Bronchial epithelial cell (primary cell): ENCODE results near the gene MAN1C1. TPM values are rescaled to one million over a fixed set of nuclear protein-coding genes. Genes with fewer than 3 reads are reported as not detected.

Experiments
- DNase-seq: peaks from one replicate; pipeline ENCODE4 v3.0.0-alpha.2; 2010; ENCODE audit warnings: low read depth
- FAIRE-seq: peaks from 2 replicates; lab custom pipeline; 2011; peaks lifted over from hg19 to GRCh38; lab: Jason Lieb, UNC
- H3K27me3 ChIP-seq: 2 replicates; pipeline ENCODE4 v1.5.1; 2011; ENCODE audit warnings: low read length; ENCODE audit not compliant: control insufficient read depth, insufficient read depth
- H3K36me3 ChIP-seq: 2 replicates; pipeline ENCODE4 v1.5.1; 2011; ENCODE audit warnings: low read length; ENCODE audit not compliant: control insufficient read depth, insufficient read depth
- H3K4me3 ChIP-seq: 2 replicates; pipeline ENCODE4 v1.5.1; 2011; ENCODE audit warnings: mild to moderate bottlenecking, low read depth, low read length, control low read depth
- CTCF ChIP-seq: IDR thresholded peaks from 2 replicates; pipeline ENCODE4 v1.5.1; 2011; ENCODE audit warnings: mild to moderate bottlenecking, moderate library complexity, low read length, control low read depth, inconsistent platforms; ENCODE audit not compliant: insufficient read depth, severe bottlenecking
- total RNA-seq: library from RNA; depleted of rRNA; stranded (reverse); fragments of >200 nt; gene quantifications from 2 replicates; pipeline ENCODE4 v1.2.1, GENCODE V29; 2014

The MAN1C1 gene
- total RNA-seq, 1 donor from 2014 or later = under 0.01 TPM

- Histone ChIP-seq H3K4me3 (no peak overlapping the region), H3K36me3 (no peaks in the 10 kb centered on the region), H3K27me3 (no peaks in the 10 kb centered on the region)
- no peak for TF ChIP-seq CTCF
- DNase-seq (no peak), FAIRE-seq (no peak)
These were observed 45.6 kb upstream of the MAN1C1 start for GRCh38 chr1:25570798-25571521.

GRCh38 chr1:25571522-25571970 lies 45.0 kb upstream of the MAN1C1 start:
- Histone ChIP-seq H3K4me3 (no peak overlapping the region), H3K36me3 (no peaks in the 10 kb centered on the region), H3K27me3 (no peaks in the 10 kb centered on the region)
- FAIRE-seq = no peak
- no peak for TF ChIP-seq CTCF
- no peak for DNase-seq

GRCh38 chr1:25572107-25572506 lies 44.5 kb upstream of the MAN1C1 start:
- H3K27me3 ChIP-seq = no peaks in the 10 kb centered on the region
- FAIRE-seq (no peak), DNase-seq (no peak)
- H3K36me3 ChIP-seq = no peaks in the 10 kb centered on the region
- TF ChIP-seq CTCF = no peak
- H3K4me3 ChIP-seq = no peak overlapping the region

GRCh38 chr1:25572708-25573590 lies 43.6 kb upstream of the MAN1C1 start:
- TF ChIP-seq CTCF = peak; percentile 80
- FAIRE-seq = no peak
- H3K36me3 ChIP-seq = no peaks in the 10 kb centered on the region
- DNase-seq = peak; percentile 44
- no peaks in the 10 kb centered on the region for H3K27me3 ChIP-seq
- no peak overlapping the region for H3K4me3 ChIP-seq

GRCh38 chr1:25573591-25573930 lies 43.0 kb upstream of the MAN1C1 start:
- no peak for TF ChIP-seq CTCF
- DNase-seq (peak; percentile 51), FAIRE-seq (no peak)
- Histone ChIP-seq H3K4me3 (no peak overlapping the region), H3K27me3 (no peaks in the 10 kb centered on the region), H3K36me3 (no peaks in the 10 kb centered on the region)
